Activated naive CD4-positive, alpha-beta T cell treated with anti-CD3 and anti-CD28 coated beads for 36 hours (primary cell): ENCODE data around the gene MSH5. TPM values are rescaled to one million over a fixed set of nuclear protein-coding genes. Genes with fewer than 3 reads are reported as not detected.

Source experiments
- CTCF ChIA-PET: fragments of 350-600 bp; sonication (Branson Sonifier 250); formaldehyde crosslinking; loops from one replicate; lab custom pipeline; 2021; ENCODE audit warnings: antibody characterized with exemption; lab: Charles Lee
- DNase-seq: peaks from one replicate; pipeline ENCODE4 v3.0.0-alpha.2; 2020
- H3K27ac Mint-ChIP-seq: one replicate; pipeline ENCODE4 v1.8.0; 2021; ENCODE audit warnings: mild to moderate bottlenecking, mixed read lengths
- H3K27me3 Mint-ChIP-seq: one replicate; pipeline ENCODE4 v1.8.0; 2021; ENCODE audit warnings: low read depth, mixed read lengths
- H3K36me3 Mint-ChIP-seq: one replicate; pipeline ENCODE4 v1.8.0; 2021; ENCODE audit warnings: low read depth, mixed read lengths
- H3K4me1 Mint-ChIP-seq: one replicate; pipeline ENCODE4 v1.8.0; 2021; ENCODE audit warnings: low read depth, mixed read lengths
- H3K4me3 Mint-ChIP-seq: one replicate; pipeline ENCODE4 v1.8.0; 2021; ENCODE audit warnings: mild to moderate bottlenecking, moderate library complexity, mixed read lengths
- H3K9me3 Mint-ChIP-seq: one replicate; pipeline ENCODE4 v1.8.0; 2021; ENCODE audit warnings: mixed read lengths
- intact Hi-C: fragments of 100-400 bp; cut with micrococcal nuclease; formaldehyde crosslinking; loops from one replicate; pipeline ENCODE4 v1.15.1; 2023
- total RNA-seq, 2 experiments: library from RNA; stranded (reverse); gene quantifications; one replicate each; pipeline ENCODE4 v1.2.3, GENCODE V29; 2021

MSH5 gene
- total RNA-seq, 2 experiments from 2014 or later = 101 to 105 TPM

DNA sequence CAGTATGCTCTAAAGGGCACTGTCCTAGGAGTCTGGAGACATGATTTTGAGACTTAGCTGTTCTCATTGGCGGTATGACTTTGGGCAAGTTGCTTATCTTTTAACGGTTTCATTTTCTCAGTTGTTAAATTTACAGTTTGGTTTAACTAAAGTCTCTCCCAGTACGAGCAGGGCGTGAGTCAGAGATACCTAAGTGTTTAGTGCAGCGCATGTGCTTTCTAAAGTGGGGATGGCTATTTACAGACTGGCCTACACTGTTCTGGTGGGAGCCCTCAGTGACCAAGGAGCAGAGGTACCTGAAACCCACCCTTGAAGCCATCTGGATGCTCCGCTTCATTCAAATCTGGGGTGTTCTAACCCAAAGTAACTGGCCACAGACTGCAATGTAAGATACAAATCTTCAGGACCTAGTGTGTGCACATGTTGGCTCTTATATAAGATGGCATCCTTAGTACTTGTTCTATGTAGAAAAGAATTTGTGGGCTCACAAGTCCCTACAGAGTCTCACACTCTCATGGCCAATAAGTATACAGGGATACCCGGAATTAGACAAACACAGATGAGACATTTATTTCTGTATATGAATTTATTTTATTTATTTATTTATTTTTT, 10.7 kb downstream of the MSH5 start:
- no peaks in the 10 kb centered on the region for H3K9me3 Mint-ChIP-seq
- H3K27me3 Mint-ChIP-seq = no peaks in the 10 kb centered on the region
- H3K4me1 Mint-ChIP-seq = no peaks in the 10 kb centered on the region
- no peak overlapping the region for H3K4me3 Mint-ChIP-seq
- intact Hi-C loops = no loop called here
- no peak overlapping the region for H3K27ac Mint-ChIP-seq
- CTCF ChIA-PET = interaction anchor here (1.0 kb wide), 1 partner anchor 19 kb away, joined by 3 read pairs; no protein-coding TSS in a partner anchor
- no peak for DNase-seq
- H3K36me3 Mint-ChIP-seq = peaks cover 32% of the 10 kb centered on the region

DNA sequence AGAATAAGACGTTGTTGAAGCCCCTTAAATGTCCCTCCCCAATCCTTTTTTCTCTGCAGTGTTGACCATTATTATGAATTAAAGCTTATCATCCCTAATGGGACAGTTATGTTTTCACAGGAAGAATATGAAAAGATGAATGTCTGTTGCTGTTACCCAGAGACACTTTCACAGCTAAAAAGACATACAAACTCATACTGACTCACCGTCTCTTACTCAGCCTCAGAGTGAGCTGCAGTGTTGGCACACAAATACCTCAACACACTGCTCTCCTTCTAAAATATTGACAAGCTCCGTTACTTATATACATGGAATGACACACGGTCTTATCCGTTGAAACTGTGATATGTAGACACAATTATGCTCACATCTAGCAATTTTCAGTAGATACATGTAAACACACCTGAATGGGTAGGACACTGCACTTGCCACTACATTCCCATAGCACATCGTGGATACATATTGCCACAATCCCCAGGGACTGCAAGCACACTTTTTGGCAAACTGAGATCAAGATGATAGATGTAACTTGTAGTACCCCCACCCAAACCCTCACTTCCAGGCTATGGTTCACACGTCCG, 13.0 kb downstream of the MSH5 start:
- no peak for DNase-seq
- CTCF ChIA-PET = interaction anchor here (0.6 to 1.4 kb wide), 2 partner anchors 17 to 400 kb away, joined by 3 to 9 read pairs; no protein-coding TSS in a partner anchor
- H3K4me3 Mint-ChIP-seq = no peak overlapping the region
- intact Hi-C loops = no loop called here
- H3K27me3 Mint-ChIP-seq = no peaks in the 10 kb centered on the region
- no peak overlapping the region for H3K27ac Mint-ChIP-seq
- no peaks in the 10 kb centered on the region for H3K9me3 Mint-ChIP-seq
- peaks cover 23% of the 10 kb centered on the region for H3K36me3 Mint-ChIP-seq
- no peaks in the 10 kb centered on the region for H3K4me1 Mint-ChIP-seq

DNA sequence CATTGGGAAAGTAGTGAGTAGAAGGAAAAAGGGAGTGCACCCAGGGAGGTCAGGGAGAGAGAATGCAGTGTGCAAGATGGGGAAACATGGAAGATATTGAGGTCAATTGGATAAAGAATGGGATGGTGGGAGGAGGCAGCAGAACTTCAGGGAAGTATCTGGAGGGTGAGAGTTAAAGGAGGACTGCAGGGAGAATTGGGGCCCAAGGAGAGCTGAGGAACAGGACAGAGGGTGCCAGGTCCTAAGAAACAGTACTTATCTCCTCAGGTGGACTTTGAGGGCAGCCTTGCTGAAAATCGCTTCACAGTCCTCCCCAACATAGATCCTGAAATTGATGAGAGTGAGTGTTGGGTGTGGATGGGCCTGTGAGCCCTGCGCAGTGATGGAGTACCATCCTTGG, 18.5 kb downstream of the MSH5 start:
- no peaks in the 10 kb centered on the region for H3K9me3 Mint-ChIP-seq
- H3K36me3 Mint-ChIP-seq = peaks cover 52% of the 10 kb centered on the region
- H3K4me1 Mint-ChIP-seq = no peaks in the 10 kb centered on the region
- no peak overlapping the region for H3K27ac Mint-ChIP-seq
- intact Hi-C loops = no loop called here
- H3K27me3 Mint-ChIP-seq = no peaks in the 10 kb centered on the region
- DNase-seq = no peak
- CTCF ChIA-PET = no interaction called here
- H3K4me3 Mint-ChIP-seq = no peak overlapping the region

DNA sequence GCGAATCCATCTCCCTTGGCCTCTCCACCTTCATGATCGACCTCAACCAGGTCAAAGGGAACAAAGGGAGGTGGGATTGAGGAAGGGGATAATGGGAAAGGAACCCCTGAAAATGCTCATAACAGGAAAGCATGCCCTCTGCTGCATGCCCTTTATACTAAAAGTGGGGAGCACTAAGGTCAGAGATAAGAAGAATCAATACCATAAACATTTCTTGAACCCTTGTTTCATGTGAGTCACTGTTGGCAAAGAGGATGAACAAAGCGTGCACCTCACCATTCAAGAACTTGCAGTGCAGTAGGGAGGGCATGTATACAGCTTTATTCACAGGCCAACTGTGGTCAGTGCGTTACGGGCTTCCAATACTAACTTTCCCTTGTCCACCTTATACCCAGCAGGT, 21.0 kb downstream of the MSH5 start:
- Mint-ChIP-seq H3K9me3 (no peaks in the 10 kb centered on the region), H3K27me3 (no peaks in the 10 kb centered on the region), H3K36me3 (peaks cover 59% of the 10 kb centered on the region), H3K4me1 (peaks cover 2% of the 10 kb centered on the region), H3K27ac (no peak overlapping the region), H3K4me3 (no peak overlapping the region)
- intact Hi-C loops = no loop called here
- DNase-seq = no peak
- CTCF ChIA-PET = no interaction called here

DNA sequence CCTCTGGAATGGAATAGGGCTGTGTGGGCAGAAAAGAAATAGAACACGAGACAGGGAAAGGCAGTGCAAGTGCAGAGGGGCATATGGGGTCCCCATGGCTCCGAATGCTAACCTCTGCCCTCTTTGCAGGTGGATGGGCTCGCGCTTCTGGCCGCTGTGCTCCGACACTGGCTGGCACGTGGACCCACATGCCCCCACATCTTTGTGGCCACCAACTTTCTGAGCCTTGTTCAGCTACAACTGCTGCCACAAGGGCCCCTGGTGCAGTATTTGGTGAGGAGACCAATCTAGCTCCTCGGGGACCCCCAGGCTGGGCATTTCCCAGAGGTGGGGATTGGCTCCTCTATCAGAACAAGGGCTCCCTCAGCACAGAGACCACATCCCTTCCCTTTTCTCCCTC, 21.5 kb downstream of the MSH5 start:
- intact Hi-C loops = no loop called here
- Mint-ChIP-seq H3K4me3 (no peak overlapping the region), H3K27me3 (no peaks in the 10 kb centered on the region), H3K36me3 (peaks cover 58% of the 10 kb centered on the region), H3K27ac (no peak overlapping the region), H3K9me3 (no peaks in the 10 kb centered on the region), H3K4me1 (peaks cover 2% of the 10 kb centered on the region)
- DNase-seq = no peak
- CTCF ChIA-PET = no interaction called here

DNA sequence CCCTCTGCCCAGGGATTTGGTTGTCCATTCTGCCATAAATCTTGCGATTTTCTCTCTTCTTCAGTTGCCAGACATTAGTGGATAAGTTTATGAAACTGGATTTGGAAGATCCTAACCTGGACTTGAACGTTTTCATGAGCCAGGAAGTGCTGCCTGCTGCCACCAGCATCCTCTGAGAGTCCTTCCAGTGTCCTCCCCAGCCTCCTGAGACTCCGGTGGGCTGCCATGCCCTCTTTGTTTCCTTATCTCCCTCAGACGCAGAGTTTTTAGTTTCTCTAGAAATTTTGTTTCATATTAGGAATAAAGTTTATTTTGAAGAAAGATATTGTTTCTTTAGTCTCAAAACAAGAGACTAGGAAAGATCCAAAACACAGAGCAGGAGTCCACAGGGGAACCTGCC, 22.6 kb downstream of the MSH5 start, which contains the start of gene SAPCD1:
TSS of gene SAPCD1 (plus strand) at position 301 of the 400 bp plus-strand sequence. CDS start 399 bp downstream, outside the sequence.
- no peak within 1 kb of the TSS for H3K27ac Mint-ChIP-seq
- no peak for DNase-seq
- CTCF ChIA-PET = no interaction called here
- H3K4me1 Mint-ChIP-seq = peaks cover 2% of the 10 kb centered on the region
- peaks cover 58% of the 10 kb centered on the region for H3K36me3 Mint-ChIP-seq
- H3K27me3 Mint-ChIP-seq = no peaks in the 10 kb centered on the region
- H3K9me3 Mint-ChIP-seq = no peaks in the 10 kb centered on the region
- no peak within 1 kb of the TSS for H3K4me3 Mint-ChIP-seq
- intact Hi-C loops = no loop called here

DNA sequence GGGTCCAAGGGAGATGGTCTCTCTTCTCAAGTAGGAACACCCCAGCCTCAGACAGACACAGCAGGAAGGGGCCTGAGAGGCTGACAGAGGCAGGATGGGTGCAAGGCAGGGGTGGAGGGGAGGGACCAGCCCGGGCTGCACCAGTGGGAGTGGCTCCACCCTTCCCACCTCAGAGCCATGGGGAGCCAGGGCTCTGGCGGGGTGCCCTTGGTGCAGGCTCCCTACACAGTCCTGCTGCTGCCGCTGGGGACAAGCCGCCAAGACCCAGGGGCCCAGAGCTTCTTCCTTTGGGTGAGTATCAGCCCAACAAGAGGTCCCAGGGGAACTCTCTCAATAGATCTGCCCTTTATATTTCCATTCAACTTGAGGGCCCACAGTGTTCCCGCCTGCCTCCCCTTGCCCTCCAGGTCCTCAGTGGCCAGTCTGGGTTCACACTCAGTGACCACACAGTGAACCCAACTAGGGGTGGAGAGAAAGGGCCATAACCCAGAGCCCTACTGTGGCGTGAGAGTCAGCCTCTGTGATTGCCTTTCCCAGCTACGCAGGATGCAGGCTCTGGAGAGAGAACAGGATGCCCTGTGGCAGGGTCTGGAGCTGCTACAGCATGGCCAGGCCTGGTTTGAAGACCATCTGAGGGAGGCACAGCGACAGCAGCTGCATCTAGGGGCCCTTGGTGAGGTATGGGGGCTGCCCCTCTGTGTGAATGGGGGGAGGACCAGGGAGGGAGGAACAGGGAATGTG, 23.2 kb downstream of the MSH5 start:
- Mint-ChIP-seq H3K36me3 (peaks cover 55% of the 10 kb centered on the region), H3K27ac (no peak overlapping the region), H3K4me3 (no peak overlapping the region), H3K4me1 (peaks cover 2% of the 10 kb centered on the region), H3K27me3 (no peaks in the 10 kb centered on the region), H3K9me3 (no peaks in the 10 kb centered on the region)
- CTCF ChIA-PET = no interaction called here
- intact Hi-C loops = no loop called here
- no peak for DNase-seq

DNA sequence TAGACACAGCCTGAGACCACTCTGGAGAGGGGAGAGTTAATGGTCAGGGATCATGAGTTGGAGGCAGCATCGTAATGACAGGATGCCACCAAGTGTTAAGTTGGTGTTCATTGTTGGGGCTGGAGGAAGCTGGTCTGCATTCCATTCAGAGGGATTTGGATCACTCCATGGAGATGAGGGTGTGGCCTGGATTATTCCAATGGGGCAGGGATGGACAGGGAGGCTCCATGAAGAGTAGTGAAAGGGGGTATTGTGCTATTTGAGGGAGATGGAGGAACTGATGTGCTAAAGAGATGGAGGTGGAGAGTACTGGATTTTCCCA, 23.8 kb downstream of the MSH5 start:
- CTCF ChIA-PET = no interaction called here
- intact Hi-C loops = no loop called here
- no peaks in the 10 kb centered on the region for H3K27me3 Mint-ChIP-seq

DNA sequence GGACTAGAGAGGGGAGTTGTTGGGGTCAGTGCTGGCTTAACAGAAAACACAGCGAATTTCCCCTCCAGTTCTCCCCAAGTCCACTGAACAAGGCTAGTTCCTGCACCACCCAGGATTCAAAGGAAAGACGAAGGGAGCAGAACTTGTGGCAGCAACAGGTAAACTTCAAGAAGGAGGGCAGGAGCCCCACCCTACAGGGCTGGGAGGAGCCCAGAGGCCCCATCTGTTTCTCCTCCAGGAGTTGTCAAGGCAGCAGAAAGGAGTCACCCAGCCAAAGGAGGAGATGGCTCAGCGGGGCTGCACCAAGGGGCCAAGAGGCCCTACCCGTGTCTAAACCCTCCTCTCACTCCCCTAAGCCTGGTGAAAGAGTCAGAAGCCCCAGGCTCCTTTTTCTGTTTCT, 24.4 kb downstream of the MSH5 start:
- Mint-ChIP-seq H3K4me3 (no peak overlapping the region), H3K4me1 (peaks cover 2% of the 10 kb centered on the region), H3K27ac (no peak overlapping the region), H3K27me3 (no peaks in the 10 kb centered on the region), H3K9me3 (no peaks in the 10 kb centered on the region), H3K36me3 (peaks cover 43% of the 10 kb centered on the region)
- DNase-seq = no peak
- CTCF ChIA-PET = no interaction called here
- intact Hi-C loops = no loop called here

More for the DNA sequence above, 23.8 kb downstream of the MSH5 start:
- Mint-ChIP-seq H3K27ac (no peak overlapping the region), H3K9me3 (no peaks in the 10 kb centered on the region), H3K4me3 (no peak overlapping the region), H3K4me1 (peaks cover 2% of the 10 kb centered on the region), H3K36me3 (peaks cover 49% of the 10 kb centered on the region)
- no peak for DNase-seq

DNA sequence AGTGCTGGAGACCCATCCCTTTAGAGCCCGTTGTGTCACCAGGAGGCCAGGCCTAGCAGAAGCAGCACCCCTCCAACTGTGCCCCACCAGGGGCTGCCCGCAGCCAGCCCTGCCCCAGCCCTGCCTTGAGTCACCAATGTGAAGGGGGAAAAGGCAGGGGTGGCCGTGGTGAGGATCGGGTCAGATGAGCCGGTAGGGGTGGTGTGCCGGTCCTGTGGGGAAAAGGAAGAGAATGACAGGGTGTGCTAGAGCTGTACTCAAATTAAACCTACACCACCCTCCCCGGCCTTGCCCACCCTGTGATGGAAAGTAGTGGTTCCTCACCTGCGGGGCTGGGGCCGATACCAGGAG, 25.7 kb downstream of the MSH5 start:
- Mint-ChIP-seq H3K4me1 (peaks cover 7% of the 10 kb centered on the region), H3K27me3 (no peaks in the 10 kb centered on the region), H3K27ac (no peak overlapping the region), H3K36me3 (peaks cover 32% of the 10 kb centered on the region), H3K4me3 (no peak overlapping the region), H3K9me3 (no peaks in the 10 kb centered on the region)
- intact Hi-C loops = no loop called here
- CTCF ChIA-PET = interaction anchor here (0.6 to 0.7 kb wide), 2 partner anchors 40 to 68 kb away, joined by 3 to 5 read pairs; no protein-coding TSS in a partner anchor
- DNase-seq = no peak

DNA sequence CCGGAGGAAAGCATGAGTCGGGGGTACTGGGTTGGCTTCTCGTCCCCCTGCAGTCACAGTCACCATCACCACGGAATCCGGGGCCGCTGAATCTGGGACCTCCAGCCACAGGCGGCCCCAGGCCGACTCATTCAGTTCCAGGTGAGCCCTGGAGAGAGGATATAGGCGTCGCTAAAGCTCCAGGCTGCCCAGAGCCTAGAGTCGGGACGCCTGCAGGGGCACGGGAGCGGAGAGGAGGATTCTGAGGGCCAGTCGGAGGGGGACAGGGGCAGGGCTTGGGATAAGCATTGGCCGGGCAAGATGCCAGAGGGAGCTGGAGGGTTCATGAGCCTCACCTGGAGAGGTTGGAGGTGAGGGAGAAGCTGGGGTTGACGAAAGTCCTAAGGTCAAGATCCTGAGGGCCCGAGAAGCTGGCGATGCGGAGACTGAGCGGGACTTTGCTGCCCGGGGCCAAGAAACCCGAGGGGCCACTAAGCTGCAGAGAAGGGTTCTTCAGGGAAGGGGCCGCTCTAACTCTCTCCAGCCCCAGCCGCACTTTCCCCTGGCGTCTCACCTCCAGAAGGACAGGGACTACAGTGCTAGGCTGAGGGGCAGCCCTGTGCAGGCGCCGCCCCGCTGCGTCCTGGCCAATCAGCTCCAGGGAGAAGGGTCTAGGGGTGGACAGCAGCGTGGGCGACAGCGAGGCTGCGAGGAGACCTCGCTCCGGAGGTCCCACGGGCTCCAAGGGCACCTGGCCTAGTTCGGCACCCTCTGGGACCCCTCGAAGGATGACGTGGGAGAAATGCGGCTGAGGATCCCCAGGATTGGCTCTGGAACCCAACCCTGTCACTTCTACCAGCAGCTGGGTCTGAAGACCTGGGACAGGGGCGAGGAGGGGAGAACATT, 26.3 kb downstream of the MSH5 start:
- Mint-ChIP-seq H3K4me1 (peaks cover 9% of the 10 kb centered on the region), H3K36me3 (peaks cover 26% of the 10 kb centered on the region), H3K27me3 (no peaks in the 10 kb centered on the region), H3K27ac (no peak overlapping the region), H3K9me3 (no peaks in the 10 kb centered on the region), H3K4me3 (no peak overlapping the region)
- CTCF ChIA-PET = interaction anchor here (0.6 to 0.7 kb wide), 3 partner anchors 40 to 68 kb away, joined by 3 to 5 read pairs (median 3); partner anchors contain the start of gene LSM2
- DNase-seq = no peak
- intact Hi-C loops = no loop called here

DNA sequence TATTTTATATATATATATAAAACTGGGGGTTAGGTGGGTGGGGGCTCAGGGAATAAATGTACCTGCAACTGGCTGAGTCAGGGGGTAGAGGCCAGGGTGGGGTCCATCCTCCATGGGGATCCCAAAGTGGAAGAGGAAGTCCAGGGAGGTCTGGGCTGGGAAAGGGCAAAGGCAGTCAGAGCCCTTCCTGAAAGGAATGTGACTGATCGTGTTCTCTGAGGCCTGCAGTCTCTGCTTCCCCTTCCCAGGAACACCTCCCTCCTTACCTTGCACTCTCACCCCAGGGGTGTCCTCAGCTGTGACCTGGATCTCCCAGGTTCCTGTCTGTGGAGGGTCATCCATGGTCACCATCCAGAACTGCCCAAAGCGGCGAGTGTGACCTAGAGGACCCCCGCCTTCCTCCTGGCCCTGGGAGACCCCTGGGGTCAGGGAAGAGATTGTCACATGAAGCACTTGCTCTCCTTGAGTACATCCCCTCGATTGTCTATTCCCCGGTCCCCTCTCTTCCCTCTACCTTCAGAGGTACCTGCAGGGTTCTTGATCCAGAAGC, 27.4 kb downstream of the MSH5 start:
- H3K36me3 Mint-ChIP-seq = peaks cover 17% of the 10 kb centered on the region
- no peak overlapping the region for H3K4me3 Mint-ChIP-seq
- no peaks in the 10 kb centered on the region for H3K9me3 Mint-ChIP-seq
- peaks cover 16% of the 10 kb centered on the region for H3K4me1 Mint-ChIP-seq
- intact Hi-C loops = no loop called here
- no peaks in the 10 kb centered on the region for H3K27me3 Mint-ChIP-seq
- CTCF ChIA-PET = interaction anchor here (0.6 kb wide), 1 partner anchor 40 kb away, joined by 3 read pairs; the partner anchor contains the start of gene LSM2
- no peak for DNase-seq
- no peak overlapping the region for H3K27ac Mint-ChIP-seq
